ENCODE measurements around the gene HAUS7.
A peak's percentile ranks its signal among the peaks of the same experiment; 100 is the strongest.
"Not testable (repeated sequence)": the region's sequence is repeated elsewhere in the genome, so short reads cannot be mapped to it uniquely, and the experiment has no call there.

Gene HAUS7

GRCh38 chrX:153406011-153406410 is 64.4 kb downstream of the HAUS7 start:
- no peak for DNase-seq

- DNase-seq: peak; percentile 23
Measured at GRCh38 chrX:153405426-153405825, 65.0 kb downstream of the HAUS7 start.

GRCh38 chrX:153404333-153404732 is 66.0 kb downstream of the HAUS7 start:
- not testable (repeated sequence) for DNase-seq

DNA sequence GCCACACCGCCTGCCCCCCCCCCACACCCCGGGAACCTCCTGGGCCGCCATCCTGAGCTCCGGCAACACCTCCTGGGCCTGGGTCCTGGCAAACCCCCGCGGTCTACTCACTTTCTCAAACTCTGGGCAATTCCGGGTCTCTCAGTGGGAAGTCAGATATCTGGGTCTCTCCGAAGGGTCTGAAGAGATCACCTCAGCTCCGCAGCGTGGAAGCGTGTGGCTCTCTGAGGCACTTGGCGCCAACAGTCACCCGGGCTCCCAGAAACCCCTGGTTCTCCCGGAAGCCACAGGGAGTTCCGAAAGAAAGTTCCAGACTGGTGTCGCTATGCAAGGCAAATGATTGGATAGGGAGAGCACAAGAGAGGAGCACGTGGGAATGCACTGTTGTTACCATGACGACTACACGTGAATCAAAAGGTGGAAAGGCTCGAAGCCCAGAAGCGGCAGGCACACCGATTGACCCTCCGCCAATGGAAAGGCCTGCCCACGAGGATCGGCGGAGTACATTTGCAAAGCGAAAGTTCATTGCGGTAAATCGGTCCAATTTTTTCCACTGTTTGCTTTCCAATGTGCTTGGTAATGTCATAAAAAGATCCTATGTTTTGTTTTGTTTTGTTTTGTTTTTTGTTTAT is 69.1 kb downstream of the HAUS7 start, which contains the start of gene PNMA6E:
TSS of gene PNMA6E (minus strand) at position 218 of the 632 bp plus-strand sequence. CDS start 2,501 bp downstream, outside the sequence.
- DNase-seq: no peak

DNA sequence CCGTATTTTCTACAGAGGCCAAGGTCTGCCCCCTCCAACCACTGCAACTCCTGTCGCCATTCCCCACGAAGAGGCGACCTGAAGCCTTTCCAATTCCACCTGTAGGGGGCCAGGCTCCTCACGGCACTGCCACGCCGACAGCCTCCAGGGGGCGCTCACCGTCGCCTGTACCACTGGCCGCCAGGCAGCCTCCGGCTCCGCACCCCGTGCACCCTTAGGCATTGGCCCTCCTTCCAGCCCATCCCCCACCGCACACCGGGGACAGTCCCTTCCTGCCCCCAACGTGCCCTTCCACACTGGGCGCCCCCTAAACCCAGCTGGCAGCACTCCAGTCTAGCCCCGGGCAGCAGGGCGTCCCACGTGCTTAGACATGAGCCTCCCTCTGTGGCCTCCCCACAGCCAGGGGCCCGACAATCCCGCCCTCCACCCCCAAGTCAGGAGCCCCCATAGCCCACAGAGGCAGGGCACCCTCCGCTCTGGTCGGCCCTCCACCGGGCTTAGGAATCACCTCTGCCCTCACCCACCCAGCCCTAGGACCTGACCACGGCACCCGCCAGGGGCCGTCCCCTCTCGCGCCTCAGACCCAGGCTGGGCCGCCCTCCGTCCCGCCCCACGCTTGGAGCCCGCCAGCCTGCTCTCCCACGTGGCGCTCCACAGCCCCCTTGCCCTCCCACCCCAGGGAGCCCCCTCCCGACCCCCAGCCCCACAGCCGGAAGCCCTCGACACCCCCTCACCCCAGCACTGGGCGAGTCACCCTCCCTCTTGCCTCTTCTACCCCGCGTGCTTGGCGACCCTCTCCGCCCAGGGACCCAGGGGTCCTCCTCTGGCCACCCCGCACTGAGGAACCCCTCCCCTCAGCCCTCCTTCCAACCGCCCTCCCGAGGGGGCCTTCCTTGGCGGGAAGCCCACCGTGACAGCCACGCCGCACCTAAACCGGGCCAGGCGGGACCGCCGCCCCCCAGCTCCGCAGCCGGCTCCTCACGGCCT is 69.9 kb downstream of the HAUS7 start:
- no peak for DNase-seq

GRCh38 chrX:153398275-153398960 is 72.0 kb downstream of the HAUS7 start:
- DNase-seq: no peak

Data from MV-4-11 (cell line).